Keratinocyte (primary cell): Measurements from ENCODE around the gene PREP. TPM values are rescaled to one million over a fixed set of nuclear protein-coding genes. Genes with fewer than 3 reads are reported as not detected.

Experiments used
- DNase-seq: peaks from one replicate; pipeline ENCODE4 v3.0.0-alpha.2; 2011; ENCODE audit warnings: low read depth, missing footprints, low spot score
- FAIRE-seq: peaks from 2 replicates; lab custom pipeline; 2011; peaks lifted over from hg19 to GRCh38; lab: Jason Lieb, UNC
- H2AFZ ChIP-seq: 2 replicates; pipeline ENCODE4 v1.6.0; 2012; ENCODE audit warnings: low read length, control low read depth, inconsistent platforms; ENCODE audit not compliant: control insufficient read depth
- H3K27ac ChIP-seq: 2 replicates; pipeline ENCODE4 v1.5.1; 2011; ENCODE audit warnings: low read length; ENCODE audit not compliant: control insufficient read depth, insufficient read depth
- H3K27me3 ChIP-seq: 3 replicates; pipeline ENCODE4 v1.6.0; 2011; ENCODE audit warnings: low read length; ENCODE audit not compliant: control insufficient read depth, insufficient read depth; ENCODE audit errors: extremely low read depth
- H3K36me3 ChIP-seq, 2 experiments: 2 replicates in 1 of 2; 3 replicates in 1 of 2; pipeline ENCODE4 v1.5.1; 2011; ENCODE audit warnings: low read length in 2 of 2, mild to moderate bottlenecking in 1 of 2; ENCODE audit not compliant: control insufficient read depth in 2 of 2, insufficient read depth in 2 of 2; ENCODE audit errors: extremely low read depth in 1 of 2
- H3K4me1 ChIP-seq: 3 replicates; pipeline ENCODE4 v1.5.1; 2011; ENCODE audit warnings: low read length; ENCODE audit not compliant: control insufficient read depth, insufficient read depth; ENCODE audit errors: extremely low read depth
- H3K4me2 ChIP-seq: 3 replicates; pipeline ENCODE4 v1.6.0; 2011; ENCODE audit warnings: low read depth, low read length; ENCODE audit not compliant: control insufficient read depth, insufficient read depth; ENCODE audit errors: extremely low read depth
- H3K4me3 ChIP-seq, 3 experiments: fragments of 200-600 bp in 1 of 3; sonication (generic) in 1 of 3; 2 replicates in 2 of 3; 3 replicates in 1 of 3; pipeline ENCODE4 v1.5.1; 2011 to 2016; ENCODE audit warnings: low read length in 3 of 3, mild to moderate bottlenecking in 3 of 3, control low read depth in 2 of 3, inconsistent platforms in 1 of 3, low read depth in 1 of 3, mixed read lengths in 1 of 3, mixed run types in 1 of 3, moderate library complexity in 1 of 3; ENCODE audit not compliant: control insufficient read depth in 2 of 3, insufficient read depth in 2 of 3; ENCODE audit errors: extremely low read depth in 1 of 3
- H3K79me2 ChIP-seq: 2 replicates; pipeline ENCODE4 v1.6.0; 2012; ENCODE audit warnings: low read length; ENCODE audit not compliant: control insufficient read depth, insufficient read depth
- H3K9ac ChIP-seq: 3 replicates; pipeline ENCODE4 v1.6.0; 2011; ENCODE audit warnings: low read length; ENCODE audit not compliant: control insufficient read depth, insufficient read depth; ENCODE audit errors: extremely low read depth
- H3K9me1 ChIP-seq: 3 replicates; pipeline ENCODE4 v1.6.0; 2011; ENCODE audit warnings: low read length; ENCODE audit not compliant: control insufficient read depth, insufficient read depth; ENCODE audit errors: extremely low read depth
- H3K9me3 ChIP-seq: 2 replicates; pipeline ENCODE4 v1.5.1; 2012; ENCODE audit warnings: low read depth, low read length; ENCODE audit not compliant: control insufficient read depth
- H4K20me1 ChIP-seq: 3 replicates; pipeline ENCODE4 v1.6.0; 2011; ENCODE audit warnings: low read length; ENCODE audit not compliant: control insufficient read depth, insufficient read depth; ENCODE audit errors: extremely low read depth
- EZH2 ChIP-seq: IDR thresholded peaks from one replicate; pipeline ENCODE4 v1.6.1; 2012; ENCODE audit warnings: inconsistent platforms, mild to moderate bottlenecking, low read length, moderate library complexity
- dilution Hi-C: fragments of 300-500 bp; cut with MboI; formaldehyde crosslinking; loops from one replicate; pipeline ENCODE4 v1.7.0; 2020; ENCODE audit warnings: low sequenced_read_pairs; ENCODE audit not compliant: extremely low pct_ligation_motif_present
- polyA plus RNA-seq, 5 experiments: library from polyadenylated mRNA; depleted of rRNA in 3 of 5; stranded (reverse) in 3 of 5; stranded (forward) in 1 of 5; unstranded in 1 of 5; fragments of >200 nt; gene quantifications; 1 replicate in 1 of 5; 2 replicates in 3 of 5; 3 replicates in 1 of 5; pipeline versions ENCODE4 v1.2.1 to v1.2.3, GENCODE V29; 2011 to 2012; ENCODE audit warnings: missing spikeins in 2 of 5, low read depth in 1 of 5, low replicate concordance in 1 of 5
- TF ChIP-seq, protein P1 (sequence below), 3 experiments: IDR thresholded peaks in 1 of 3; conservative IDR thresholded peaks in 1 of 3; optimal IDR thresholded peaks in 1 of 3; 2 replicates in 2 of 3; 3 replicates in 1 of 3; pipeline versions ENCODE3 to v1.5.1; 2011; ENCODE audit warnings: low read length in 3 of 3, mild to moderate bottlenecking in 3 of 3, moderate library complexity in 2 of 3, control low read depth in 1 of 3, inconsistent platforms in 1 of 3; ENCODE audit not compliant: insufficient read depth in 2 of 3; ENCODE audit errors: extremely low read depth in 1 of 3

The PREP gene
- polyA plus RNA-seq, 1 donor (not counting 4 experiments of a cell fraction or from before 2014, with no cell fraction given), result 48.3 TPM

DNA sequence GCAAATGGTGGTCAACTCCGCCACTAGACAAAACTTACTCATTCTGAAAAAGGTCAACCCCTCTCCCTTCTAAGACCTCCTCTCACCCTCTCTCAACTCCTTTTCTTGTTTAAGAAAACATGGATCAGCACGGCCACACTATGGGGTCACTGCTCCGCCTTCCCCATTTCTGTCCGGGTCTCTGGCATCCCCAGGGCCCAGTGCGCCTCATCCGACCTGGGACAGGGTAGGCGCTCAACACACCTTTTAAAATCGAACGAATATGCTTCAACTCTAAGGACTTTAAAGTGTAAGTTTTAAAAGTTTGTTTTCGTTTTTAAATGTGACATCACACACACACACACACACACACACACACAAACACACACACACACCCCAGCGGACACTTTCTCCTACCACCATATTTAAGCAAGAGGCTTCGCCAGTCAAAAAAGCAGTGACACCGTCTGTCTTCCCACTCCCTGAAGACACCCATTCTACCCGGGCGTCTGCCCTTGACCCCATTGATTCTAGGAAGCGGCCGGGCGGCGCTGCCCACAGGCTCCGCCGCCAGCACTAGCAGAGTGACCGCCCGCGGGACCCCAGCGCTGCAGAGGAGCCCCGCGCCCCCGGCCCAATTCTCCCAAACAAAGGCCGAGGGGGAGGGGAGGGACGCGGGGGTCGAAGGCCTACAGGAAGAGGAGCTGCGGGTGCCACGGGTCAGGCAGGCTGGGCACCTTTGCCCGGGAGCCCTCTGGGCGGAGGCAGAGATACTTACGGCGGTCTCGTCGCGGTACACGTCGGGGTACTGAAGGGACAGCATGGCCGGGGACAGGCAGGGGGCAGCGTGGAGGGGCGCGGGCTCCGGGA, 568 bp downstream of the PREP start:
- TF ChIP-seq, protein P1, sequence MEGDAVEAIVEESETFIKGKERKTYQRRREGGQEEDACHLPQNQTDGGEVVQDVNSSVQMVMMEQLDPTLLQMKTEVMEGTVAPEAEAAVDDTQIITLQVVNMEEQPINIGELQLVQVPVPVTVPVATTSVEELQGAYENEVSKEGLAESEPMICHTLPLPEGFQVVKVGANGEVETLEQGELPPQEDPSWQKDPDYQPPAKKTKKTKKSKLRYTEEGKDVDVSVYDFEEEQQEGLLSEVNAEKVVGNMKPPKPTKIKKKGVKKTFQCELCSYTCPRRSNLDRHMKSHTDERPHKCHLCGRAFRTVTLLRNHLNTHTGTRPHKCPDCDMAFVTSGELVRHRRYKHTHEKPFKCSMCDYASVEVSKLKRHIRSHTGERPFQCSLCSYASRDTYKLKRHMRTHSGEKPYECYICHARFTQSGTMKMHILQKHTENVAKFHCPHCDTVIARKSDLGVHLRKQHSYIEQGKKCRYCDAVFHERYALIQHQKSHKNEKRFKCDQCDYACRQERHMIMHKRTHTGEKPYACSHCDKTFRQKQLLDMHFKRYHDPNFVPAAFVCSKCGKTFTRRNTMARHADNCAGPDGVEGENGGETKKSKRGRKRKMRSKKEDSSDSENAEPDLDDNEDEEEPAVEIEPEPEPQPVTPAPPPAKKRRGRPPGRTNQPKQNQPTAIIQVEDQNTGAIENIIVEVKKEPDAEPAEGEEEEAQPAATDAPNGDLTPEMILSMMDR (optimal IDR thresholded peaks at IDR 0.05 in 1 of 3, IDR thresholded peaks at IDR 0.05 in 1 of 3, conservative IDR thresholded peaks at IDR 0.05 in 1 of 3; ENCODE audit: extremely low read depth in 1 of 3, insufficient read depth in 2 of 3, low read length in 3 of 3), result no peak
- no peak for TF ChIP-seq EZH2
- Histone ChIP-seq H3K4me3 (peak overlapping the region; percentile 71 to 92 (median 73)), H2AFZ (peak overlapping the region; percentile 74), H3K27me3 (no peaks in the 10 kb centered on the region), H3K27ac (peak overlapping the region; percentile 64), H3K9me1 (peaks cover 3% of the 10 kb centered on the region), H3K4me2 (peak overlapping the region; percentile 78), H4K20me1 (no peaks in the 10 kb centered on the region), H3K9ac (peak overlapping the region; percentile 85), H3K36me3 (peaks cover 0 to 3% of the 10 kb centered on the region in 2 experiments), H3K4me1 (peaks cover 37% of the 10 kb centered on the region), H3K9me3 (no peaks in the 10 kb centered on the region), H3K79me2 (peaks cover 54% of the 10 kb centered on the region)
- DNase-seq, result no peak
- FAIRE-seq, result no peak
- dilution Hi-C loops, result loop anchor here (25.0 kb wide), 1 partner anchor 315 kb away; no protein-coding TSS in a partner anchor

GRCh38 chr6:105401247-105402089, 1.4 kb downstream of the PREP start:
- no peak for DNase-seq
- peaks cover 54% of the 10 kb centered on the region for H3K79me2 ChIP-seq

More at GRCh38 chr6:105401247-105402089, 1.4 kb downstream of the PREP start:
- TF ChIP-seq, protein P1 (optimal IDR thresholded peaks at IDR 0.05 in 1 of 3, IDR thresholded peaks at IDR 0.05 in 1 of 3, conservative IDR thresholded peaks at IDR 0.05 in 1 of 3; ENCODE audit: extremely low read depth in 1 of 3, insufficient read depth in 2 of 3, low read length in 3 of 3), result no peak
- no peak for TF ChIP-seq EZH2
- H3K36me3 ChIP-seq, result peaks cover 0 to 3% of the 10 kb centered on the region in 2 experiments
- H3K4me1 ChIP-seq, result peaks cover 37% of the 10 kb centered on the region
- H3K4me3 ChIP-seq, result peak overlapping the region; percentile 71 to 92 (median 73)
- H2AFZ ChIP-seq, result no peak overlapping the region
- peak overlapping the region; percentile 85 for H3K9ac ChIP-seq
- H3K9me1 ChIP-seq, result peaks cover 3% of the 10 kb centered on the region
- H3K27ac ChIP-seq, result peak overlapping the region; percentile 64
- peak; percentile 48 for FAIRE-seq
- dilution Hi-C loops, result loop anchor here (25.0 kb wide), 1 partner anchor 314 kb away; no protein-coding TSS in a partner anchor
- H3K27me3 ChIP-seq, result no peaks in the 10 kb centered on the region
- H3K4me2 ChIP-seq, result peak overlapping the region; percentile 78
- no peaks in the 10 kb centered on the region for H4K20me1 ChIP-seq
- no peaks in the 10 kb centered on the region for H3K9me3 ChIP-seq
